ENCODE measurements around the gene FUNDC2. TPM values are rescaled to one million over a fixed set of nuclear protein-coding genes. Genes with fewer than 3 reads are reported as not detected.

FUNDC2 gene
- total and polyA plus RNA-seq, 11 donors, result 147 to 445 (median 284) TPM

DNA sequence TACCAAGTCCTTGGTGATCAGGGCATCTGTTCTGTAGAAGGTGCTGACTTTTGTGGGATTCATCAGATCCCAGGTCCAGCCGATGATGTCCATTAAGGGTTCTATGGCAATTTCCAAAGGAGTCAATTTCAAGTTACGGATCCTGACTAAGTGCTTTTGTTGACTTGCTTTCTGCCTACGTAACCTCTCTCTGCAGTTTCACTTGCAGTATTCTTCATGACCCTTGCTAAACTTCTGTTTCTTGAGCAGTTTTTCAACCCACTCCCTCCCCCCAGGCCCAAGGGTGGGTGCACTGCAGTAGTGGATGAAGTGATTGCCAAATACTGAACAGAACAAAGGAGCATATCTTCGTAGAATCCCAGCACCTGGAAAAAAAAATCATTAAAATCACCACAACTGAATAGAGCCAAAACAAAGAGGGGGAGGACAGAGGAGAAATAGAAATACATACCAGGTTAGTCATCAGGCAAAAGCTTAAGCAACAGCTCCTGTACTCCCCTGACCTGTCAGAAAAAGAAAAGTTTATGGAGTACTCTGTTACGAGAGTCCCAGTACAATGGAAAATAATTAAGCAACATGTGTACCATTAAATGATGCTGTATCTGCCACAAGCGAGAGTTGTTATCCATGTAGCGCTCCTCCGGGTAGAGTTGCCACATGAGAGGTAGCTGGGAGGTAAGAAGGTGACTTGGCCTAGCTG is 38.5 kb downstream of the FUNDC2 start:
- Histone ChIP-seq H3K27me3 (no peaks in the 10 kb centered on the region), H3K4me1 (peaks cover 0 to 26% (median 6%) of the 10 kb centered on the region in 12 donors), H3K9me3 (no peaks in the 10 kb centered on the region), H3K4me3 (no peak overlapping the region), H3K27ac (no peak overlapping the region), H3K36me3 (peaks cover 0 to 30% (median 8%) of the 10 kb centered on the region in 9 donors)
- TF ChIP-seq POLR2A (IDR thresholded peaks at IDR 0.05), result no peak
- TF ChIP-seq, protein P1, sequence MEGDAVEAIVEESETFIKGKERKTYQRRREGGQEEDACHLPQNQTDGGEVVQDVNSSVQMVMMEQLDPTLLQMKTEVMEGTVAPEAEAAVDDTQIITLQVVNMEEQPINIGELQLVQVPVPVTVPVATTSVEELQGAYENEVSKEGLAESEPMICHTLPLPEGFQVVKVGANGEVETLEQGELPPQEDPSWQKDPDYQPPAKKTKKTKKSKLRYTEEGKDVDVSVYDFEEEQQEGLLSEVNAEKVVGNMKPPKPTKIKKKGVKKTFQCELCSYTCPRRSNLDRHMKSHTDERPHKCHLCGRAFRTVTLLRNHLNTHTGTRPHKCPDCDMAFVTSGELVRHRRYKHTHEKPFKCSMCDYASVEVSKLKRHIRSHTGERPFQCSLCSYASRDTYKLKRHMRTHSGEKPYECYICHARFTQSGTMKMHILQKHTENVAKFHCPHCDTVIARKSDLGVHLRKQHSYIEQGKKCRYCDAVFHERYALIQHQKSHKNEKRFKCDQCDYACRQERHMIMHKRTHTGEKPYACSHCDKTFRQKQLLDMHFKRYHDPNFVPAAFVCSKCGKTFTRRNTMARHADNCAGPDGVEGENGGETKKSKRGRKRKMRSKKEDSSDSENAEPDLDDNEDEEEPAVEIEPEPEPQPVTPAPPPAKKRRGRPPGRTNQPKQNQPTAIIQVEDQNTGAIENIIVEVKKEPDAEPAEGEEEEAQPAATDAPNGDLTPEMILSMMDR (IDR thresholded peaks at IDR 0.05), result no peak
- intact Hi-C loops (cut with DNase I), result no loop called here
- DNase-seq (no peak), ATAC-seq (no peak)
- 74 to 90% (median 82%) methylated on average over 8 of the region's 8 CpGs for WGBS, 4 donors

DNA sequence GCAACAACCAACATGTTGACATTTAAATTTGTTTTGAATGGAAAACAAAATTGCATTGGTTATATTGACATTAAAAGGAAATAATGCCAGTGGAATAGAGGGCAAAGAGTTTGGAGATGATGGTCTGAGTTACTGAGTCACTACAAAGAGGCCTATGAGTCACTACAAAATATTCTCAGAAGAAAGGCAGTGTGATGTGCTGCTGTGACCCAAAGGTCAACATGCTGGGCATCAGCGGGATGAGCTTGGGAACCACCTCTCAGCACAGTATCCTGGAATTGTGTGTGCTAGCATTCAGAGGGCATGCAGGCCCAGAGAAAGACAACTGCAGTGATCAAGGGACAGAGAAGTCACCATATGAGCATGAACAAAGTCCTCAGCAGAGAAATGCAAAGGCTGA is 41.5 kb downstream of the FUNDC2 start:
- intact Hi-C loops (cut with DNase I), result no loop called here
- Histone ChIP-seq H3K27ac (no peak overlapping the region), H3K9me3 (no peaks in the 10 kb centered on the region), H3K4me1 (peaks cover 0 to 28% (median 9%) of the 10 kb centered on the region in 12 donors), H3K36me3 (peaks cover 0 to 14% (median 0%) of the 10 kb centered on the region in 9 donors), H3K4me3 (no peak overlapping the region), H3K27me3 (no peaks in the 10 kb centered on the region)
- TF ChIP-seq POLR2A (IDR thresholded peaks at IDR 0.05), result no peak
- TF ChIP-seq, protein P1 (IDR thresholded peaks at IDR 0.05), result no peak
- 52 to 69% (median 63%) methylated on average over 1 of the region's 1 CpG for WGBS, 4 donors
- no peak for DNase-seq
- no peak for ATAC-seq

DNA sequence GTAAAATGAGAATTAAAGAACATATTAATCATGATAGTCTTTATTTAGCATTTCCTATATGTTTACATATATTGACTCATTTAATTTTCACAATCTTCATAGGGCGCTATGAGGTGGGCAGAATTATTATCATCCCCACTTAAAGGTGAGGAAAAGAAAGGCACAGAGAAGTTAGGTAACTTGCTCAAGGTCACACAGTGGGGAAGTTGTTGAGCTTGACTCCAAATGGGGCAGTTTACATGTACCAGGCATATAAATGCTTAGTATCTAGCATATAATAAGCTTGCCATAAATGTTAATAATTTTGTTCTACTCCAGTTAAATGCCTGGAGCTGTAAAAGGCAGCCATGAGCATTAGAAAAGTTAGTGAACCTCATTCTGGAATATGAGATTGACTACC is 42.8 kb downstream of the FUNDC2 start:
- intact Hi-C loops (cut with DNase I), result no loop called here
- ATAC-seq (no peak), DNase-seq (no peak)
- Histone ChIP-seq H3K27me3 (no peaks in the 10 kb centered on the region), H3K36me3 (peaks cover 0 to 11% (median 0%) of the 10 kb centered on the region in 9 donors), H3K4me3 (peak overlapping the region in 10 of 12 donors; percentile 38 to 94 (median 71)), H3K27ac (peak overlapping the region in 2 of 12 donors; percentile 24 to 93), H3K9me3 (no peaks in the 10 kb centered on the region), H3K4me1 (peaks cover 0 to 28% (median 9%) of the 10 kb centered on the region in 12 donors)
- WGBS, 4 donors, result 59 to 100% (median 82%) methylated on average over 1 of the region's 1 CpG
- TF ChIP-seq, protein P1 (IDR thresholded peaks at IDR 0.05), result no peak
- no peak for TF ChIP-seq POLR2A (IDR thresholded peaks at IDR 0.05)

DNA sequence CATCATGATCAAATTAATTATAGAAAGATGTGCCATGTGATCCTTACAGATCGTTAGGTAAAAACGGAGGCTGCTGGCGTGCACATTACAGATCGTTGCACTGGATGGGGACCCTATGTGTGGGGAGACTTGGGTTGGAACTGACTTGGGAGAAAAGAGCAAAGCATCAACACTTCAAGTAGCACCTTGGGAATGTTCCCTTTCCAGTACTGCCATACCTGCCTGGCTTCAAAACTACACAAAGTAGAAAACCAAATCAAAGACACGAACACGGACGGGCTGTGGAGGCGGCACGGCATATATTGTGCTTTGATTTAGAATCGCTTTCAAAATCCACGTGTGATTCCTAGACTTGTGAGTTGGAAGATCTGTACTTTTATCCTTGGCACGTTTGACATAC is 43.4 kb downstream of the FUNDC2 start:
- Histone ChIP-seq H3K9me3 (no peaks in the 10 kb centered on the region), H3K27ac (peak overlapping the region in 10 of 12 donors; percentile 80 to 94 (median 87)), H3K36me3 (peaks cover 0 to 16% (median 0%) of the 10 kb centered on the region in 9 donors), H3K27me3 (no peaks in the 10 kb centered on the region), H3K4me1 (peaks cover 0 to 28% (median 9%) of the 10 kb centered on the region in 12 donors), H3K4me3 (peak overlapping the region in 11 of 12 donors; percentile 38 to 94 (median 71))
- intact Hi-C loops (cut with DNase I), result no loop called here
- ATAC-seq, result no peak
- no peak for DNase-seq
- no peak for TF ChIP-seq POLR2A (IDR thresholded peaks at IDR 0.05)
- TF ChIP-seq, protein P1 (IDR thresholded peaks at IDR 0.05), result no peak
- 4 to 53% (median 22%) methylated on average over 12 of the region's 12 CpGs for WGBS, 4 donors
